Ascending aorta (tissue), 2 donors: ENCODE results near the gene KLHL30. TPM values are rescaled to one million over a fixed set of nuclear protein-coding genes. Genes with fewer than 3 reads are reported as not detected.
A peak's percentile ranks its signal among the peaks of the same experiment; 100 is the strongest.

Experiments
- DNase-seq, 2 donors: peaks; one replicate each; pipeline ENCODE4 v3.0.0-alpha.2; 2019; ENCODE audit warnings: low spot score in 2 of 2
- H3K27ac ChIP-seq, 2 donors: fragments of 200-600 bp; sonication (generic); one replicate each; pipeline ENCODE4 v1.5.1; 2016 to 2017; ENCODE audit warnings: mild to moderate bottlenecking in 1 of 2
- H3K27me3 ChIP-seq: fragments of 200-600 bp; sonication (generic); one replicate; pipeline ENCODE4 v1.5.1; 2017
- H3K36me3 ChIP-seq, 2 donors: fragments of 200-600 bp; sonication (generic); one replicate each; pipeline ENCODE4 v1.5.1; 2016
- H3K4me1 ChIP-seq, 2 donors: fragments of 200-600 bp; sonication (generic); one replicate each; pipeline ENCODE4 v1.5.1; 2016 to 2017; ENCODE audit warnings: mild to moderate bottlenecking in 1 of 2
- H3K4me3 ChIP-seq, 2 donors: fragments of 200-600 bp; sonication (generic); one replicate each; pipeline ENCODE4 v1.5.1; 2016 to 2017; ENCODE audit warnings: mild to moderate bottlenecking in 1 of 2
- H3K9me3 ChIP-seq, 2 donors: fragments of 200-600 bp; sonication (generic); one replicate each; pipeline ENCODE4 v1.5.1; 2016
- intact Hi-C: fragments of 100-400 bp; cut with DNase I; formaldehyde crosslinking; loops from one replicate; pipeline ENCODE4 v1.15.1; 2023
- total RNA-seq: library from RNA; depleted of rRNA; stranded (reverse); fragments of >200 nt; gene quantifications from one replicate; pipeline ENCODE4 v1.1.0, GENCODE V29; 2016
- TF ChIP-seq, protein P1 (sequence below), 3 experiments: fragments of 200-600 bp in 2 of 3; fragments of 450-650 bp in 1 of 3; sonication (generic) in 2 of 3; IDR thresholded peaks; one replicate each; pipeline ENCODE4 v1.5.1; 2016 to 2019; ENCODE audit warnings: antibody characterized with exemption in 3 of 3, mild to moderate bottlenecking in 1 of 3, moderate library complexity in 1 of 3

The KLHL30 gene
- total RNA-seq, 1 donor from 2014 or later = 28.2 TPM

DNA sequence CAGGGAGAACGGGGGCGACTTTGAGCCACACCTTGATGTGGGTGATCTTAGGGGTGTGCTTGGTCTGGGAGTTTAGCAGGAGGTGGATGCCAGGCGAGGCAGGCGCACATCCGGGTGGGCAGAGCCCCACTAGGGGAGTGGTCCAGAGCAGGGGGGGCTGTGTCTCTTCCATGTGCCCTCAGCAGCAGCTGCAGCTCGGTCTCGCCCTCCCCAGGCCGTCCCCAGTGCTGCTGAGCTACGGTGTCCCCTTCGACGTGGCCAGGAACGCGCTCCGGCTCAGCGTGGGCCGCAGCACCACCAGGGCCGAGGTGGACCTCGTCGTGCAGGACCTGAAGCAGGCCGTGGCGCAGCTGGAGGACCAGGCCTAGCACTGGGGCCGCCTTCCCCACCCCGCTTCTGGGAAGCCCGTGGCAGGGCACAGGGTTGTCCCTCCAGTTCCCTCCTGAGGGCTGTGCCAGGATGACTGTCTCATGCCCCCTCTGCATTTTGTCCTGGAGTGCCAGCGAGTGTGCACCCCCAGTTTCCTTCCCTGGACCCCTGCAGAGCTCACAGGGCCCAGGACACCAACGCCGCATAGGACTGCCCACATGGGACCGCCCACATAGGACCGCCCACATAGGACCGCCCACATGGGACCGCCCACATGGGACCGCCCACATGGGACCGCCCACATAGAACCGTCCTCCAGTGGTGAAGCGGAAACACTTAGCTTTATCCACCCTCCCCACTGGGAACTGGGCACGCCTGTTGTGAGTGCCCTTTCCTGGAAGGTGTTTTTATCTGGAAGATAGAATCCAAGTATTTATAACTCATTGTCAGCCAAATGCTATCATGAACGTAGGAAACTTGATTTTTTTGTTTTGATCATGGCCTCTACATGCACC, 40.2 kb upstream of the KLHL30 start:
- Histone ChIP-seq H3K27me3 (no peaks in the 10 kb centered on the region), H3K36me3 (no peaks in the 10 kb centered on the region), H3K9me3 (no peaks in the 10 kb centered on the region), H3K27ac (no peak overlapping the region), H3K4me1 (no peaks in the 10 kb centered on the region), H3K4me3 (no peak overlapping the region)
- peak in 1 of 2 donors; percentile 63 for DNase-seq
- TF ChIP-seq, protein P1, sequence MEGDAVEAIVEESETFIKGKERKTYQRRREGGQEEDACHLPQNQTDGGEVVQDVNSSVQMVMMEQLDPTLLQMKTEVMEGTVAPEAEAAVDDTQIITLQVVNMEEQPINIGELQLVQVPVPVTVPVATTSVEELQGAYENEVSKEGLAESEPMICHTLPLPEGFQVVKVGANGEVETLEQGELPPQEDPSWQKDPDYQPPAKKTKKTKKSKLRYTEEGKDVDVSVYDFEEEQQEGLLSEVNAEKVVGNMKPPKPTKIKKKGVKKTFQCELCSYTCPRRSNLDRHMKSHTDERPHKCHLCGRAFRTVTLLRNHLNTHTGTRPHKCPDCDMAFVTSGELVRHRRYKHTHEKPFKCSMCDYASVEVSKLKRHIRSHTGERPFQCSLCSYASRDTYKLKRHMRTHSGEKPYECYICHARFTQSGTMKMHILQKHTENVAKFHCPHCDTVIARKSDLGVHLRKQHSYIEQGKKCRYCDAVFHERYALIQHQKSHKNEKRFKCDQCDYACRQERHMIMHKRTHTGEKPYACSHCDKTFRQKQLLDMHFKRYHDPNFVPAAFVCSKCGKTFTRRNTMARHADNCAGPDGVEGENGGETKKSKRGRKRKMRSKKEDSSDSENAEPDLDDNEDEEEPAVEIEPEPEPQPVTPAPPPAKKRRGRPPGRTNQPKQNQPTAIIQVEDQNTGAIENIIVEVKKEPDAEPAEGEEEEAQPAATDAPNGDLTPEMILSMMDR (IDR thresholded peaks at IDR 0.05) = no peak
- intact Hi-C loops = no loop called here

DNA sequence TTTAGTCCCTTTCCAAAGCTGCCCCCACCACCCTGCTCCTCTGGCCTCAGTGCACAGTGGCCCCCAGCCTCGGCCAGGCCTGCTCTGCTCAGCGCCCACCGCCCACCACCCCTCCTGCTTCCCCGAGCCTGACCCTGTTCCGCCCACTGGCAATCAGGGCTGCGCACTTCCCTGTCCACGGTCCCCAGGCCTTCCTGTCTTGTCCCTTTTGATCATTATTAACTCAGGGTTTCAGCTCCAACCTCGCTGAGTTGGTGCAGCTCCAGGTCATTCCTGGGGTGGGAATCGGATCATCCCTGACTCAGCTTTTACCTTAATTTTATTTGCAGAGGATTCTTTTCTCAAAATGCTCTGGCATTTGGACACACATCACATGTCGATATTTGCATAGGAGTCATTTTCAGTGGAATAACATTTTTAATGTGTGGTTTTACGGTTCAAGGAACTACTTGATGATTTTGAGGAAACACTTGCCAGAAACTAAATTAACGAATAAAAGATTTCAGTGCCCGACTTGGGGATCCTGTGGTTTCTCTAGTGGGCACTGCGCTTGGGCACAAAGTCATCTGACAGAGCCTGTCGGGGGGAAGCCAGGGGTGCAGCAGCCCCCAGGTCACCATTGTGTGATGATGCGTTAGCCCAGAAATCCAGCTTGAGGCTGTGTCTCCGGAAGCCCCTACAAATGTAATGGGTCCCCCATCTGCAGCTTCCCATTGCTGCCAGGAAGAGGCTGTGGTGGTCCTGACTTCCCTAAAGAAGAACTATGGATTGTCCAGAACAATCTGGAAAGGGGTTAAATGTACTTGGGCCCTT, 39.4 kb upstream of the KLHL30 start:
- Histone ChIP-seq H3K36me3 (no peaks in the 10 kb centered on the region), H3K4me1 (no peaks in the 10 kb centered on the region), H3K9me3 (no peaks in the 10 kb centered on the region), H3K27ac (no peak overlapping the region), H3K27me3 (no peaks in the 10 kb centered on the region), H3K4me3 (no peak overlapping the region)
- DNase-seq = peak in 1 of 2 donors; percentile 47
- TF ChIP-seq, protein P1 (IDR thresholded peaks at IDR 0.05) = no peak
- intact Hi-C loops = no loop called here

DNA sequence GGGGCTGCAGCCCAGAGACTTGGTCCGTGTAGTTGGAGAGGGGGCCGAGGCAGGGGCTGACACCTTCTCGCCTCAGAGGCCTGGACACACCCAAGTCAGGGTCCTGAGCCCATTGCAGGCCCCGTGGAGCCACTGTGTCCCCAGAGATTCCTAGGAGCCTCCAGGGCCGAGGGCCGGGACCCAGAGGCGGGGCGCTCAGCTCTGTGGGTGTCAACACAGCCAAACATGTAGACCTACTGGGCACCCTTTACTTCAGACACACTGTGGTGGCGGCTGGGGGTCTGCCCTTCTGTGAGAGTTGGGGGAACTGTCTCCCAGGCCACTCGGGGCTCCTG, 38.8 kb upstream of the KLHL30 start:
- DNase-seq = peak in 1 of 2 donors; percentile 54
- no peak overlapping the region for H3K27ac ChIP-seq
- TF ChIP-seq, protein P1 (IDR thresholded peaks at IDR 0.05) = no peak

DNA sequence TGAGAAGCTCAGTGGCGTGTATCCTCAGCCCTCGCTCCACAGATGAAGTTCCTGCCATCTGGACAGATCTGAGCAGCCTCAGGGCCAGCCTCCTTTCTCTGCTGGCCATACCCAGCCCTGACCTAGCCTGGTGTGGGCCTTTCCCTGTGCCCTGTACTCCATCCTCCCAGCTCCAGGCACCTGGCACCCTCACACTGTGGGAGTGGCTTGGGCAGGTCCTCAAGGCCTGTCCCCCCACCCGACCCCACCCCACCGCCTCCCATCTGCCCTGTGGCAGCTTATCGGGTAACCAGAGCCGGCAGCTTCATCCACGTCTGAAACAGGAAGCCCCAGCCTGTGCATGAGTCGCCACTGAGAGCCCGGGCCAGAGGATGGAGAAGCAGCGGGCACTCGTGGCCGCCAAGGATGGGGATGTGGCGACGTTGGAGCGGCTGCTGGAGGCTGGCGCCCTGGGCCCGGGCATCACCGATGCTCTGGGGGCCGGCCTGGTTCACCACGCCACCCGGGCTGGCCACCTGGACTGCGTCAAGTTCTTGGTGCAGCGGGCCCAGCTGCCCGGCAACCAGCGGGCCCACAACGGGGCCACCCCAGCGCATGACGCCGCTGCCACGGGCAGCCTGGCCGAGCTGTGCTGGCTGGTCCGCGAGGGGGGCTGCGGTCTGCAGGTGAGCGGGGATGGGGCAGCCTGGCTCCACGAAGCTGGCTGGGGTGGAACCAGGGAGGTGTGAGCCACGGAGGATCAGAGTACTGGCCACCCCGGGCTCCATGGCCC, 38.2 kb upstream of the KLHL30 start, which contains the start of gene ESPNL:
TSS of gene ESPNL (plus strand) at position 292 of the 772 bp plus-strand sequence. CDS start at position 372, 80 bp downstream.
- Histone ChIP-seq H3K27ac (no peak within 1 kb of the TSS), H3K36me3 (no peaks in the 10 kb centered on the region), H3K27me3 (no peaks in the 10 kb centered on the region), H3K9me3 (no peaks in the 10 kb centered on the region), H3K4me1 (no peaks in the 10 kb centered on the region), H3K4me3 (no peak within 1 kb of the TSS)
- DNase-seq = peak in 1 of 2 donors; percentile 55
- intact Hi-C loops = no loop called here
- TF ChIP-seq, protein P1 (IDR thresholded peaks at IDR 0.05) = no peak

More for the DNA sequence above, 38.8 kb upstream of the KLHL30 start:
- H3K4me1 ChIP-seq = no peaks in the 10 kb centered on the region
- no peaks in the 10 kb centered on the region for H3K36me3 ChIP-seq
- intact Hi-C loops = no loop called here
- H3K9me3 ChIP-seq = no peaks in the 10 kb centered on the region
- H3K27me3 ChIP-seq = no peaks in the 10 kb centered on the region
- H3K4me3 ChIP-seq = no peak overlapping the region
